Measurements from ENCODE around the gene WDR12.
"Not testable (repeated sequence)": the region's sequence is repeated elsewhere in the genome, so short reads cannot be mapped to it uniquely, and the experiment has no call there.

Gene WDR12

GRCh38 chr2:202911203-202911511, 316 bp downstream of the WDR12 start:
- no peak for DNase-seq (ENCODE audit: low spot score)
- no peak for TF ChIP-seq CTCF (IDR thresholded peaks at IDR 0.05; ENCODE audit: extremely low read depth, missing control alignments)

GRCh38 chr2:202910698-202911097, 775 bp downstream of the WDR12 start:
- TF ChIP-seq CTCF (IDR thresholded peaks at IDR 0.05; ENCODE audit: extremely low read depth, missing control alignments), result no peak
- DNase-seq (ENCODE audit: low spot score), result no peak

- DNase-seq (ENCODE audit: low spot score), result not testable (repeated sequence)
Measured at GRCh38 chr2:202910250-202910649, 1.2 kb downstream of the WDR12 start.

GRCh38 chr2:202909394-202910192, 1.9 kb downstream of the WDR12 start:
- no peak for TF ChIP-seq CTCF (IDR thresholded peaks at IDR 0.05; ENCODE audit: extremely low read depth, missing control alignments)
- no peak for DNase-seq (ENCODE audit: low spot score)

- DNase-seq (ENCODE audit: low spot score), result no peak
- no peak for TF ChIP-seq CTCF (IDR thresholded peaks at IDR 0.05; ENCODE audit: extremely low read depth, missing control alignments)
Measured at GRCh38 chr2:202908186-202908585, 3.3 kb downstream of the WDR12 start.

- not testable (repeated sequence) for DNase-seq (ENCODE audit: low spot score)
Measured at GRCh38 chr2:202905507-202905906, 6.0 kb downstream of the WDR12 start.

GRCh38 chr2:202885190-202885589, 26.3 kb downstream of the WDR12 start:
- no peak for DNase-seq (ENCODE audit: low spot score)

GRCh38 chr2:202883987-202884675, 27.3 kb downstream of the WDR12 start:
- no peak for TF ChIP-seq CTCF (IDR thresholded peaks at IDR 0.05; ENCODE audit: extremely low read depth, missing control alignments)
- DNase-seq (ENCODE audit: low spot score), result no peak

More at GRCh38 chr2:202885190-202885589, 26.3 kb downstream of the WDR12 start:
- no peak for TF ChIP-seq CTCF (IDR thresholded peaks at IDR 0.05; ENCODE audit: extremely low read depth, missing control alignments)

All from GM20000 (cell line).